Body of pancreas (tissue), 4 donors: ENCODE measurements around the gene LAMP1. TPM values are rescaled to one million over a fixed set of nuclear protein-coding genes. Genes with fewer than 3 reads are reported as not detected.

Experiments used
- ATAC-seq: fragments of 150-250 bp; one replicate; pipeline ENCODE4 v1.9.1; 2016
- DNase-seq, 4 donors: peaks; one replicate each; pipeline ENCODE4 v3.0.0-alpha.2; 2019
- H3K27ac ChIP-seq, 4 donors: fragments of 200-600 bp; sonication (generic); 1 replicate in 3 of 4; 2 replicates in 1 of 4; pipeline versions ENCODE4 v1.5.1 to v1.6.1; 2016 to 2019; ENCODE audit warnings: mild to moderate bottlenecking in 1 of 4, mixed read lengths in 1 of 4, moderate library complexity in 1 of 4
- H3K27me3 ChIP-seq, 2 donors: fragments of 200-600 bp; sonication (generic); one replicate each; pipeline ENCODE4 v1.6.0; 2016; ENCODE audit warnings: mild to moderate bottlenecking in 1 of 2
- H3K36me3 ChIP-seq, 2 donors: fragments of 200-600 bp; sonication (generic); replicated peaks in 1 of 2; 2 replicates each; pipeline ENCODE4 v1.5.1; 2016; ENCODE audit warnings: low read depth in 2 of 2; ENCODE audit not compliant: insufficient read depth in 1 of 2
- H3K4me1 ChIP-seq: fragments of 200-600 bp; sonication (generic); one replicate; pipeline ENCODE4 v1.6.0; 2016
- H3K4me3 ChIP-seq, 2 donors: fragments of 200-600 bp; sonication (generic); 1 replicate in 1 of 2; 2 replicates in 1 of 2; pipeline ENCODE4 v1.5.1; 2016 to 2019
- H3K9me3 ChIP-seq, 3 donors: fragments of 200-600 bp; sonication (generic); 1 replicate in 2 of 3; 2 replicates in 1 of 3; pipeline ENCODE4 v1.5.1; 2016
- CTCF ChIP-seq, 7 experiments: fragments of 450-650 bp in 4 of 7; fragments of 200-600 bp in 3 of 7; sonication (generic) in 3 of 7; IDR thresholded peaks; one replicate each; pipeline ENCODE4 v1.5.1; 2016 to 2019; ENCODE audit warnings: antibody characterized with exemption in 7 of 7
- POLR2A ChIP-seq, 3 donors: fragments of 450-650 bp; IDR thresholded peaks; one replicate each; pipeline ENCODE4 v1.6.1; 2016; ENCODE audit warnings: antibody characterized with exemption in 3 of 3, mild to moderate bottlenecking in 2 of 3
- WGBS, 2 donors: methylation state at CpG; one replicate each; pipeline ENCODE4 v1.1.5; 2017; 5-methylcytosine and 5-hydroxymethylcytosine counted together
- intact Hi-C: fragments of 100-400 bp; cut with DNase I; formaldehyde crosslinking; loops from one replicate; pipeline ENCODE4 v1.15.1; 2023
- total RNA-seq, 2 donors: library from RNA; depleted of rRNA; stranded (reverse); fragments of >200 nt; gene quantifications; one replicate each; pipeline ENCODE4 v1.1.0, GENCODE V29; 2016

The LAMP1 gene
- total RNA-seq, 2 donors from 2014 or later = 68.5 to 92.6 TPM

GRCh38 chr13:113348591-113348990 is 51.6 kb downstream of the LAMP1 start:
- H3K9me3 ChIP-seq = no peaks in the 10 kb centered on the region
- TF ChIP-seq CTCF (IDR thresholded peaks at IDR 0.05) (no peak), POLR2A (IDR thresholded peaks at IDR 0.05) (no peak)
- 95 to 96% methylated on average over 16 to 17 of the region's 17 CpGs for WGBS, 2 donors
- no peaks in the 10 kb centered on the region for H3K4me1 ChIP-seq
- no peaks in the 10 kb centered on the region for H3K27me3 ChIP-seq
- DNase-seq (no peak), ATAC-seq (no peak)
- H3K4me3 ChIP-seq = no peak overlapping the region
- intact Hi-C loops = no loop called here
- H3K36me3 ChIP-seq = no peaks in the 10 kb centered on the region
- no peak overlapping the region for H3K27ac ChIP-seq

- DNase-seq (no peak), ATAC-seq (no peak)
- TF ChIP-seq CTCF (IDR thresholded peaks at IDR 0.05) (no peak), POLR2A (IDR thresholded peaks at IDR 0.05) (no peak)
- WGBS, 2 donors = 93% methylated on average over 6 of the region's 6 CpGs
- no peak overlapping the region for H3K4me3 ChIP-seq
- no peaks in the 10 kb centered on the region for H3K36me3 ChIP-seq
- no peaks in the 10 kb centered on the region for H3K9me3 ChIP-seq
- H3K27ac ChIP-seq = no peak overlapping the region
- H3K4me1 ChIP-seq = no peaks in the 10 kb centered on the region
- no peaks in the 10 kb centered on the region for H3K27me3 ChIP-seq
- intact Hi-C loops = no loop called here
Observed at GRCh38 chr13:113349050-113349449, 52.0 kb downstream of the LAMP1 start.

GRCh38 chr13:113349491-113349890 is 52.5 kb downstream of the LAMP1 start:
- no peaks in the 10 kb centered on the region for H3K9me3 ChIP-seq
- no peak for DNase-seq
- TF ChIP-seq CTCF (IDR thresholded peaks at IDR 0.05) = no peak
- TF ChIP-seq POLR2A (IDR thresholded peaks at IDR 0.05) = no peak
- H3K36me3 ChIP-seq = no peaks in the 10 kb centered on the region
- intact Hi-C loops = no loop called here
- WGBS, 2 donors = 89 to 99% methylated on average over 13 to 15 of the region's 15 CpGs
- H3K4me1 ChIP-seq = no peaks in the 10 kb centered on the region
- H3K4me3 ChIP-seq = no peak overlapping the region
- no peak overlapping the region for H3K27ac ChIP-seq
- ATAC-seq = no peak
- H3K27me3 ChIP-seq = no peaks in the 10 kb centered on the region

- Histone ChIP-seq H3K9me3 (no peaks in the 10 kb centered on the region), H3K4me1 (no peaks in the 10 kb centered on the region), H3K27me3 (no peaks in the 10 kb centered on the region), H3K4me3 (no peak overlapping the region), H3K27ac (no peak overlapping the region), H3K36me3 (no peaks in the 10 kb centered on the region)
- 87 to 91% methylated on average over 20 to 30 of the region's 32 CpGs for WGBS, 2 donors
- intact Hi-C loops = no loop called here
- DNase-seq = no peak
- TF ChIP-seq CTCF (IDR thresholded peaks at IDR 0.05) (no peak), POLR2A (IDR thresholded peaks at IDR 0.05) (no peak)
- ATAC-seq = no peak
Observed at GRCh38 chr13:113350065-113350937, 53.3 kb downstream of the LAMP1 start.

GRCh38 chr13:113350938-113351335 is 53.9 kb downstream of the LAMP1 start:
- 95 to 100% methylated on average over 9 to 20 of the region's 20 CpGs for WGBS, 2 donors
- ATAC-seq = no peak
- no peak for TF ChIP-seq POLR2A (IDR thresholded peaks at IDR 0.05)
- no peak for TF ChIP-seq CTCF (IDR thresholded peaks at IDR 0.05)

More at GRCh38 chr13:113350938-113351335, 53.9 kb downstream of the LAMP1 start:
- no peaks in the 10 kb centered on the region for H3K36me3 ChIP-seq
- DNase-seq = no peak
- H3K4me1 ChIP-seq = no peaks in the 10 kb centered on the region
- no peak overlapping the region for H3K4me3 ChIP-seq
- no peaks in the 10 kb centered on the region for H3K27me3 ChIP-seq
- intact Hi-C loops = no loop called here
- no peak overlapping the region for H3K27ac ChIP-seq
- H3K9me3 ChIP-seq = no peaks in the 10 kb centered on the region
